ENCODE data around the gene CMC4.

DNA sequence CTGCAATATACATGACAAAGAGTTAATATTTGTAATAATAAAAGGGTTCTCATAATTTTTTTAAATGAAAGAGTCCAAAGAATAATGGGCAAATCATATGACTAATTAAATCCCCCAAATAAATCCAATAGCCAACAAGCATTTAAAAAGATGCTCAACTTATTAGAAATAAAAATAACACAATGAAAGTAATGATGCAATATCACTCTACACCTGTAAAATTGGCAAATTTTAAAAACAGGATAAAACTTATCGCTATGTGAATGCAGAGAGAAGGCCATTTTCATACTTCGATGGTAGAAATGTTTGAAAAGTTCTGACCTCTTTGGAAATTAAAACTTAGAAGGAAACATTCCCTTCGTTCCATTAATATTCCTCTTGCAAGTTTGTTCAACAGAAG lies 50.3 kb downstream of the CMC4 start:
- TF ChIP-seq, protein P1, sequence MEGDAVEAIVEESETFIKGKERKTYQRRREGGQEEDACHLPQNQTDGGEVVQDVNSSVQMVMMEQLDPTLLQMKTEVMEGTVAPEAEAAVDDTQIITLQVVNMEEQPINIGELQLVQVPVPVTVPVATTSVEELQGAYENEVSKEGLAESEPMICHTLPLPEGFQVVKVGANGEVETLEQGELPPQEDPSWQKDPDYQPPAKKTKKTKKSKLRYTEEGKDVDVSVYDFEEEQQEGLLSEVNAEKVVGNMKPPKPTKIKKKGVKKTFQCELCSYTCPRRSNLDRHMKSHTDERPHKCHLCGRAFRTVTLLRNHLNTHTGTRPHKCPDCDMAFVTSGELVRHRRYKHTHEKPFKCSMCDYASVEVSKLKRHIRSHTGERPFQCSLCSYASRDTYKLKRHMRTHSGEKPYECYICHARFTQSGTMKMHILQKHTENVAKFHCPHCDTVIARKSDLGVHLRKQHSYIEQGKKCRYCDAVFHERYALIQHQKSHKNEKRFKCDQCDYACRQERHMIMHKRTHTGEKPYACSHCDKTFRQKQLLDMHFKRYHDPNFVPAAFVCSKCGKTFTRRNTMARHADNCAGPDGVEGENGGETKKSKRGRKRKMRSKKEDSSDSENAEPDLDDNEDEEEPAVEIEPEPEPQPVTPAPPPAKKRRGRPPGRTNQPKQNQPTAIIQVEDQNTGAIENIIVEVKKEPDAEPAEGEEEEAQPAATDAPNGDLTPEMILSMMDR (conservative IDR thresholded peaks at IDR 0.05), result no peak
- TF ChIP-seq ZFX (IDR thresholded peaks at IDR 0.05), result no peak
